Kasumi-1 (cell line): ENCODE data around the gene ZC2HC1B.
A peak's percentile ranks its signal among the peaks of the same experiment; 100 is the strongest.
"Not testable (repeated sequence)": the region's sequence is repeated elsewhere in the genome, so short reads cannot be mapped to it uniquely, and the experiment has no call there.

Source experiments
- DNase-seq, 2 experiments: peaks; one replicate each; lab custom pipeline; 2025; lab: John Stamatoyannopoulos, UW

Gene ZC2HC1B

GRCh38 chr6:143864234-143864633 lies at the start of gene ZC2HC1B:
TSS of gene ZC2HC1B (plus strand) at chr6:143864474. CDS start at chr6:143864540, 66 bp downstream.
- no peak for DNase-seq

- DNase-seq, result no peak
Observed at GRCh38 chr6:143817621-143818020, 46.7 kb upstream of the ZC2HC1B start.

GRCh38 chr6:143821359-143821758 lies 42.9 kb upstream of the ZC2HC1B start:
- DNase-seq, result no peak

GRCh38 chr6:143822584-143823024 lies 41.7 kb upstream of the ZC2HC1B start:
- no peak for DNase-seq

- no peak for DNase-seq
Observed at GRCh38 chr6:143823548-143823947, 40.7 kb upstream of the ZC2HC1B start.

- no peak for DNase-seq
Observed at GRCh38 chr6:143828572-143828971, 35.7 kb upstream of the ZC2HC1B start.

GRCh38 chr6:143836150-143836549 lies 28.1 kb upstream of the ZC2HC1B start:
- no peak for DNase-seq

GRCh38 chr6:143838395-143838794 lies 25.9 kb upstream of the ZC2HC1B start:
- no peak for DNase-seq

GRCh38 chr6:143839196-143839595 lies 25.1 kb upstream of the ZC2HC1B start:
- no peak for DNase-seq

GRCh38 chr6:143840595-143841265 lies 23.5 kb upstream of the ZC2HC1B start:
- DNase-seq, result no peak

- DNase-seq, result no peak
Observed at GRCh38 chr6:143842461-143842901, 21.8 kb upstream of the ZC2HC1B start.

- peak; percentile 94 to 96 for DNase-seq
Observed at GRCh38 chr6:143842902-143843676, 21.2 kb upstream of the ZC2HC1B start, which contains the start of gene LTV1. TSS of gene LTV1 (plus strand) at chr6:143843338. CDS start at chr6:143843478, 140 bp downstream.

- DNase-seq, result peak; percentile 13 to 30
Observed at GRCh38 chr6:143843677-143843999, 20.6 kb upstream of the ZC2HC1B start.

GRCh38 chr6:143844006-143844405 lies 20.3 kb upstream of the ZC2HC1B start:
- DNase-seq, result no peak

GRCh38 chr6:143845033-143845432 lies 19.2 kb upstream of the ZC2HC1B start:
- DNase-seq, result no peak

- not testable (repeated sequence) for DNase-seq
Observed at GRCh38 chr6:143851706-143852105, 12.6 kb upstream of the ZC2HC1B start.

- DNase-seq, result not testable (repeated sequence)
Observed at GRCh38 chr6:143855057-143855456, 9.2 kb upstream of the ZC2HC1B start.

- not testable (repeated sequence) for DNase-seq
Observed at GRCh38 chr6:143856762-143857161, 7.5 kb upstream of the ZC2HC1B start.

GRCh38 chr6:143857651-143858050 lies 6.6 kb upstream of the ZC2HC1B start:
- no peak for DNase-seq

GRCh38 chr6:143859891-143860660 lies 4.2 kb upstream of the ZC2HC1B start:
- no peak for DNase-seq

- DNase-seq, result no peak
Observed at GRCh38 chr6:143863771-143864170, 503 bp upstream of the ZC2HC1B start.

GRCh38 chr6:143867236-143867635 lies 3.0 kb downstream of the ZC2HC1B start:
- DNase-seq, result no peak
